Measurements from ENCODE around the gene AGO3. TPM values are rescaled to one million over a fixed set of nuclear protein-coding genes. Genes with fewer than 3 reads are reported as not detected.
"Not testable (repeated sequence)": the region's sequence is repeated elsewhere in the genome, so short reads cannot be mapped to it uniquely, and the experiment has no call there.

AGO3 gene
- total and polyA plus RNA-seq, 8 donors = 1.9 to 33.8 (median 12.4) TPM

DNA sequence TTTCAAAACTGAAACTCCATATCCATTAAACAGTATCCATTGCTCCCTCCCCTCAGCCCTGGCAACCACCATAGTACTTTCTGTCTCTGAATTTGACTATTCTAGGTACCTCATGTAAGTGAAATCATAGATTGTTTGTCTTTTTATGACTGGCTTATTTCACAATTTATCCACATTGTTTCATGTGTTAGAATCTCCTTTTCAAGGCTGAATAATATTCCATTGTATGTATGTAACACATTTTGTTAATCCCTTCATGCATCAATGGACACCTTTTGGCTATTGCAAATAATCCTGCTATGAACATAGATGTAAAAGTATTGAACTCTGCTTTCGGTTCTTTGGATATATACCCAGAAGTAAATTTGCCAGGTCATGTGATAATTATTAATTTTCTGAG, 37.5 kb downstream of the AGO3 start:
- TF ChIP-seq POLR2A (IDR thresholded peaks at IDR 0.05) (no peak), EP300 (IDR thresholded peaks at IDR 0.05) (no peak)
- TF ChIP-seq, protein P1, sequence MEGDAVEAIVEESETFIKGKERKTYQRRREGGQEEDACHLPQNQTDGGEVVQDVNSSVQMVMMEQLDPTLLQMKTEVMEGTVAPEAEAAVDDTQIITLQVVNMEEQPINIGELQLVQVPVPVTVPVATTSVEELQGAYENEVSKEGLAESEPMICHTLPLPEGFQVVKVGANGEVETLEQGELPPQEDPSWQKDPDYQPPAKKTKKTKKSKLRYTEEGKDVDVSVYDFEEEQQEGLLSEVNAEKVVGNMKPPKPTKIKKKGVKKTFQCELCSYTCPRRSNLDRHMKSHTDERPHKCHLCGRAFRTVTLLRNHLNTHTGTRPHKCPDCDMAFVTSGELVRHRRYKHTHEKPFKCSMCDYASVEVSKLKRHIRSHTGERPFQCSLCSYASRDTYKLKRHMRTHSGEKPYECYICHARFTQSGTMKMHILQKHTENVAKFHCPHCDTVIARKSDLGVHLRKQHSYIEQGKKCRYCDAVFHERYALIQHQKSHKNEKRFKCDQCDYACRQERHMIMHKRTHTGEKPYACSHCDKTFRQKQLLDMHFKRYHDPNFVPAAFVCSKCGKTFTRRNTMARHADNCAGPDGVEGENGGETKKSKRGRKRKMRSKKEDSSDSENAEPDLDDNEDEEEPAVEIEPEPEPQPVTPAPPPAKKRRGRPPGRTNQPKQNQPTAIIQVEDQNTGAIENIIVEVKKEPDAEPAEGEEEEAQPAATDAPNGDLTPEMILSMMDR (IDR thresholded peaks at IDR 0.05) = no peak
- 97 to 100% (median 98%) methylated on average over 1 of the region's 1 CpG for WGBS, 5 donors
- DNase-seq = no peak
- no peaks in the 10 kb centered on the region for H3K4me1 ChIP-seq
- H3K36me3 ChIP-seq = peaks cover 0 to 41% (median 37%) of the 10 kb centered on the region in 4 donors
- no peak overlapping the region for H3K4me3 ChIP-seq
- no peak overlapping the region for H3K27ac ChIP-seq
- no peaks in the 10 kb centered on the region for H3K9me3 ChIP-seq
- H3K27me3 ChIP-seq = no peaks in the 10 kb centered on the region
- intact Hi-C loops (cut with DNase I; ENCODE audit: low total_unique reads) = no loop called here

- no peak overlapping the region for H3K27ac ChIP-seq
- no peaks in the 10 kb centered on the region for H3K27me3 ChIP-seq
- intact Hi-C loops (cut with DNase I; ENCODE audit: low total_unique reads) = no loop called here
- H3K36me3 ChIP-seq = peaks cover 0 to 65% (median 59%) of the 10 kb centered on the region in 4 donors
- H3K4me1 ChIP-seq = no peaks in the 10 kb centered on the region
- H3K9me3 ChIP-seq = no peaks in the 10 kb centered on the region
- 95 to 97% (median 96%) methylated on average over 2 of the region's 2 CpGs for WGBS, 5 donors
- no peak overlapping the region for H3K4me3 ChIP-seq
- no peak for DNase-seq
- TF ChIP-seq POLR2A (IDR thresholded peaks at IDR 0.05) = no peak
- no peak for TF ChIP-seq EP300 (IDR thresholded peaks at IDR 0.05)
- no peak for TF ChIP-seq POLR2AphosphoS5 (IDR thresholded peaks at IDR 0.05)
- TF ChIP-seq, protein P1 (IDR thresholded peaks at IDR 0.05) = no peak
Observed at GRCh38 chr1:35971601-35972000, 40.7 kb downstream of the AGO3 start.

GRCh38 chr1:35972631-35973030, 41.7 kb downstream of the AGO3 start:
- H3K9me3 ChIP-seq; H3K27me3 ChIP-seq; H3K4me1 ChIP-seq; H3K4me3 ChIP-seq; H3K27ac ChIP-seq; intact Hi-C loops (cut with DNase I; ENCODE audit: low total_unique reads); DNase-seq: not testable (repeated sequence)
- WGBS, 5 donors = 93 to 96% (median 95%) methylated on average over 3 of the region's 3 CpGs
- peaks cover 0 to 60% (median 54%) of the 10 kb centered on the region in 4 donors for H3K36me3 ChIP-seq

GRCh38 chr1:35980090-35980489, 49.2 kb downstream of the AGO3 start:
- Histone ChIP-seq H3K4me1 (no peaks in the 10 kb centered on the region), H3K36me3 (peaks cover 0 to 56% (median 48%) of the 10 kb centered on the region in 4 donors), H3K27ac (no peak overlapping the region), H3K9me3 (no peaks in the 10 kb centered on the region), H3K27me3 (no peaks in the 10 kb centered on the region), H3K4me3 (no peak overlapping the region)
- TF ChIP-seq POLR2AphosphoS5 (IDR thresholded peaks at IDR 0.05) (no peak), POLR2A (IDR thresholded peaks at IDR 0.05) (no peak), EP300 (IDR thresholded peaks at IDR 0.05) (no peak)
- TF ChIP-seq, protein P1 (IDR thresholded peaks at IDR 0.05) = no peak
- no peak for DNase-seq
- intact Hi-C loops (cut with DNase I; ENCODE audit: low total_unique reads) = no loop called here

GRCh38 chr1:35988237-35988636, 57.3 kb downstream of the AGO3 start:
- Histone ChIP-seq H3K4me3 (no peak overlapping the region), H3K36me3 (peaks cover 7 to 65% (median 49%) of the 10 kb centered on the region in 4 donors), H3K27ac (no peak overlapping the region), H3K9me3 (no peaks in the 10 kb centered on the region), H3K27me3 (no peaks in the 10 kb centered on the region), H3K4me1 (no peaks in the 10 kb centered on the region)
- intact Hi-C loops (cut with DNase I; ENCODE audit: low total_unique reads) = no loop called here
- no peak for TF ChIP-seq EP300 (IDR thresholded peaks at IDR 0.05)
- no peak for TF ChIP-seq POLR2AphosphoS5 (IDR thresholded peaks at IDR 0.05)
- TF ChIP-seq POLR2A (IDR thresholded peaks at IDR 0.05) = no peak
- no peak for DNase-seq
- 84 to 92% (median 90%) methylated on average over 1 of the region's 1 CpG for WGBS, 5 donors
